GM21528 (cell line): ENCODE data around the gene GGT5.
"Not testable (repeated sequence)": the region's sequence is repeated elsewhere in the genome, so short reads cannot be mapped to it uniquely, and the experiment has no call there.

Source experiments
- ATAC-seq: cut with Tn5 transposase; IDR thresholded peaks from one replicate; pipeline ENCODE4 v1.9.1; 2021; ENCODE audit warnings: mild to moderate bottlenecking, moderate library complexity; ENCODE audit not compliant: unreplicated experiment, low FRiP score

GGT5 gene

DNA sequence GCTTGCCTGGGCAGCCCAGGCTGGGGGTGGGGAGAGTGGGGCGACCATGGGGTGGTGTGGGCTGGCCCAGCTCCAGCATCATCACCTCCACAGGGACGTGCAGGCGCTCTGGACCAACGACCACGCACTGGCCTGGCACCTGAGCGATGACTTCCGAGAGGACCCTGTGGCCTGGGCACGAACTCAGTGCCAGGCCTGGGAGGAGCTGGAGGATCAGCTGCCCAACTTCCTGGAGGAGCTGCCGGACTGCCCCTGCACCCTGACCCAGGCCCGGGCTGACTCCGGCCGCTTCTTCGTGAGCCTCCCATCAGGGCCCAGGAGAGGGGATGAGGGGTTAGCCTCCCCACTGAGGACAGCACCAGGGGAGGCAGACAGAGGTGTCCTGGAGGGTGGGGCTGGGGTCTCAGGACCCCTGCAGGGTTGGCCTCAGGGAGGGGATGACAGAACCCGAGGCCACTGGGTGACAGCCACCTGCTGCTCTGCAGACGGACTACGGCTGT is 59.8 kb downstream of the GGT5 start:
- no peak for ATAC-seq

DNA sequence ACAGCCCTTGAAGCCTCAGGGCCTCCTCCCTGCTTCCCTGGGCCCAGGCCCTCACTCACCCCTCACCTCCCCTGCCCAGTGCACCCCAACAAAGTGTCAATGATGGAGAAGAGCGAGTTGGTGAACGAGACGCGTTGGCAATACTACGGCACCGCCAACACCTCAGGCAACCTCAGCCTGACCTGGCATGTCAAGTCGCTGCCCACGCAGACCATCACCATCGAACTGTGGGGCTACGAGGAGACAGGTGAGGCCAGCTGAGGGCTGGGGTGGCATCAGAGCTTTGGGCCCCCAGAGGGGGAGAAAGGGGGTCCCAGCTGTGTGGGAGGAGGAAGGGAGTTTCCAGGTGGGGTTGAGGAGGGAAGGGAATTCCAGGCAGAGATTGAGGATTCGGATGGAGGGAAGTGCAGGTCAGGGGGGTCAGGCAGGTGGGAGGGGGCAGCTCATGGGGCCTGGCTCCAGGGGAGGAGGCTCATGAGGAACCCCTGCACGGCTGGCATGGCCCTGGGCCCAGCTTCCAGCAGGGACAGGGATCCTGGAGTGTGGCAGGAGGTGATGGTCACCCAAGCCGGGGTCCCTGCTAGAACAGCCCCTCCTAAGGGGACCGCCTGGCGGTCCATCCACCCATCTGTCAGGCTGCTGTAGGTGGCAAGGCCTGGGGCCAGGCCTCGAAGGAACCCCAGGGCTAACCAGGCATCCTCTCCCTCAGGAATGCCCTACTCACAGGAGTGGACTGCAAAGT is 60.7 kb downstream of the GGT5 start:
- no peak for ATAC-seq

DNA sequence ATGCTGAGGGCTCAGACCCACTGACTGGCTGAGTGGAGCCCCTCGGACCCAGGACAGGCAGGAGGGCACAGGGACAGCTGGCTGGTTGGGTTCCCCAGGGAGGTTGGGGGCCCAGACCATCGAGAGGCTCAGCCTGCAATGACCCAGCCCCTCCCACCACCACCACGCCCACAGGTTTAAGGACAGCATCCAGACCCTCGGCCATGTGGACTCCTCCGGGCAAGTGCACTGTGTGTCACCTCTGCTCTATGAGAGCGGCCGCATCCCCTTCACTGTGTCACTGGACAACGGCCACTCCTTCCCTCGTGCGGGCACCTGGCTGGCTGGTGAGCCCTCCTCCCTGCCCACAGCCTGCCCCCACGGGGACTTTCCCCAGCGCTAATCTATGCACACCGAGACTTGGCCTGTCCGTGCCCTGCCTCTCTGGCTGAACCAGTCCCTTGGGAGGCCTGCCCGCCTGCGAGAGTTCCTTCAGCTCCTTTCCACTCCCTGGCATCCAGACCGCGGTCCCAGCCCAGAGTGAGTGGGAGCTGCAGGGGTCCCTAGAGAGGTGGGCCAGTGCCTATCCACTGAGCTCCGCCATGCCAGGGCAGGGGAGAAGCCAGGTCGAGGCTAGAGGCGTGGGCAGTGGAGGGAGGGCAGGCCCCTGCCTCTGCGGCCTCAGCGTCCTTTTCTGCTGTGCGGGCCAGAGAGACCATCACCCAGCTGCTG is 61.4 kb downstream of the GGT5 start:
- ATAC-seq: no peak

DNA sequence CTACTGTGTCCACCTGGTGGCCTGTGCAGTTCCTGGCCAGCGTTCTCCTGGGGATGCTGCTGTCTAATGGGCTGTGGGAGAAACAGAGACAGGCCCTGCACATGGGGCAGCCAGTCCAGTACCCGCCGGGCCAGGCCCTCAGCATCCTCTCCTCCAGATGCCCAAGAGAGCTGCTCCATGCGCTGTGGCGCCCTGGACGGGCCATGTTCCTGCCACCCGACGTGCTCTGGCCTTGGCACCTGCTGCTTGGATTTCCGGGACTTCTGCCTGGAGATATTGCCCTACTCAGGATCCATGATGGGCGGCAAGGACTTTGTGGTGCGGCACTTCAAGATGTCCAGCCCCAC is 62.0 kb downstream of the GGT5 start:
- not testable (repeated sequence) for ATAC-seq

DNA sequence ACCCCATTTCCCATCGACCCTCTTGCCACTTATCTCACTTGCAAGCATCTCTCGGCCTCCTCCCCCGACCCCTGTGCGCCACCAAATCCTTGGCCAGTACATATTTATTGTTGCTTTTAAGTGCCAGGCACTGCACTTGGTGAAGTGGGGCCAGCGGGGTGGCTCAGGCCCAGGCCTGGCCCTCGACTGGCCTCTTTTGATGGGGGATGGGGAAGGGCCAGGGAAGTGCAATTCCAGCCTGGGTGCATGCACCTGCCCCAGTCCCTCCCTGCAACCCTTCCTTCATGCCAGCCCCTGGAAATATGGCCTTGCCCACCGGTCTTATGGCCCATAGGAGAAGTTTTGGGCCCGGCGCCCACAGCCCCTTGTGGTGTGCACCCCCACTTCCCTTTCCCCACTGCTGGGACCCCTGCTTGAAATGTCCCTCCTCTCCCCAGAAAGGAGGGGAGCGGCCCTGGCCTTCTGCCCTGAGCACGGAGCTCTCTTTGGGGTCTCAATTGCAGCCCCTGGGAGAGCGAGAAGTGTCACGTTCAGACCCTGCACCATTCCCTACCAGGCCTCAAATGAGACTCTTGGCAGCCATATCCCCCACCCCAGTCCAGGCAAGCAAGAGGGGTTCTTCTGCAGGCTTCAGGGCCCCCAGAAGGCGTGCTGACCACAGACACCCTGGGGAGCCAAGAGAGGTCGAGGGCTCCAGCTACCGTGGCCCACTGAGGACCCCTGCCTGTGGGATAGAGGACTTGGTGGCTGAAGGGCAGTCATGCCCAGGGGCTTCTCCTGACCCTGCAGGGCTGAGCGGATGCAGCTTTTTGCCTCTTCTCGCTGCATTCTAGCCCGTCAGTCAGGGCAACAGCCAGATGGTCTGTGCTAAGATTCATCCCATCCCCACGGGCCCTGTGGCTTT is 62.6 kb downstream of the GGT5 start:
- no peak for ATAC-seq

DNA sequence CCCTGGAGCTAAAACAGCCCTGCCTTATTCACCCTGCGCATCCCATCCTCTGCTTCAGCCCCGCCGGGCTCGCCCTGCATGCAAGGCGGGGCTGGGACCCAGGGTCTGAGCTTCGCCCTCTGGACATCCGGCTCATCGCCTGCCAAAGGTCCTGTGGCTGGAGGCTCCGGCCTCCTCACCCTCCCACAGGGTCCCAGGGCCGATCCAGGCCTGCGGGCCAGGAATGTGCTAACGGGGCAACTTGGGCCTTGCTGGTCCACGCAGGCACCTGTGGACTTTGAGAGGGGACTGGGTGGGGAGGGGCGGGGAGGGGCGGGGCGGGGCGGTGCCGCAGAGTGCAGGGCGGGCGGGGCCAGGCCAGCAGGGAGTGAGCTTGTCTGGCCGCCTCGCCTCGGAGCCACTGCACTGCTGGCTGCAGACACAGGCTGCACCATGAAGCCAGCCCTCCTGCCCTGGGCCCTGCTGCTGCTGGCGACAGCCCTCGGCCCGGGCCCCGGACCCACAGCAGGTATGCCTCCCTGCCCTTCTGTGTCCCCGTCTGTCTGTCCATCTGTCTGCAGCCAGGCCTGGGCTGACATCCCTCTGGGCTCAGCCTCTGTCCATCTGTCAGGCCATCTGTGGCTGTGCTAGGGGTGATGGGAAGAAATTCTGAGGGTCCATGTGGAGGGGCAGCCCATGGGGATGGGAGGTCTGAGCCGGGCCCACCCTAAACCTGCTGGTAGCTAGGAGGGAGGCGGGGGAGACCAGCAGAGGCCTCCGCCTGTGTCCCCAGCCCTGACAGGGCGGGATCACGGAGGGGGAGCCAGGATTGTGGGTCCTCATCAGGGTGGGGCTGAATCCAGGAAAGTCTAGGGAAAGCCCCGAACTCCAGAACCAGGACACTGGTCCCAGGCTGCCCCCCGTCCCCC is 63.5 kb downstream of the GGT5 start, which contains the start of gene SUSD2:
TSS of gene SUSD2 (plus strand) at position 400 of the 908 bp plus-strand sequence. CDS start at position 433, 33 bp downstream.
- no peak for ATAC-seq

DNA sequence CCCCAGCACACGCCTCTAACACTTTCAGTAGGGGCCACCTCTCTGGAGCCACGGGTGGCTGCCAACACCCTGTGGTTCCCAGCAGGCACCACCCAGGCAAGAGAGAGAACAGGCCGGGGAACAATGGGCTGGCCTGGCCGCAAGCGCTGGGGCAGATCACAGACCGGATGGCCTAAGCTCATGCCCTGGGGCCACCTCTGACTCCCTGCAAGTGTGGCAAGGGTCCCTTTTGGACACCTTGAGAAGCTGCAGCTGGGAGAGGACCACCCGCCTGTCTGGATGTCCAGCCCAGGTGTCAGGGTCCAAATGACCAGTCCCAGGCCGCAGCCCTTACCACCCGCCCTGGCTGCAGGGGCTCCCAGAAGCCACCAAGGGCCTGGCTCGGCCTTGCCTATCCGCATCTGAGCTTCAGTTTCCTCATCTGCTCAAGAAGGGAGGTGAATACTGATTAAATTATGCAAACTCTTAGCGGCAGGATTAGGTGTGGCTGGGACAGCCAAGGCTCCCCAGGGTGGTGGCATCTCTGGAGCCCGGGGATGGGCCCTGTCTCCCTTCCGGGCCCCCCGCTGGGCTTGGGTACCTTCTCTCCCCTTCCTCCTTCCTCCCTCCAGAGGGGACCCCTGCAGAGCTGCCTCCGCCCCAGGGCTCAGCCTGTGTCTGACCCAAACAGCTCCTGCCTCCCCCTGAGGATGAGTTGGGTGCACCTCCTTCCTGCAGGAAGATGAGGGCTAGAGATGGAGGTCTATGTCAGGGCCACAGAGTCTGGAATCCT is 64.4 kb downstream of the GGT5 start:
- no peak for ATAC-seq

DNA sequence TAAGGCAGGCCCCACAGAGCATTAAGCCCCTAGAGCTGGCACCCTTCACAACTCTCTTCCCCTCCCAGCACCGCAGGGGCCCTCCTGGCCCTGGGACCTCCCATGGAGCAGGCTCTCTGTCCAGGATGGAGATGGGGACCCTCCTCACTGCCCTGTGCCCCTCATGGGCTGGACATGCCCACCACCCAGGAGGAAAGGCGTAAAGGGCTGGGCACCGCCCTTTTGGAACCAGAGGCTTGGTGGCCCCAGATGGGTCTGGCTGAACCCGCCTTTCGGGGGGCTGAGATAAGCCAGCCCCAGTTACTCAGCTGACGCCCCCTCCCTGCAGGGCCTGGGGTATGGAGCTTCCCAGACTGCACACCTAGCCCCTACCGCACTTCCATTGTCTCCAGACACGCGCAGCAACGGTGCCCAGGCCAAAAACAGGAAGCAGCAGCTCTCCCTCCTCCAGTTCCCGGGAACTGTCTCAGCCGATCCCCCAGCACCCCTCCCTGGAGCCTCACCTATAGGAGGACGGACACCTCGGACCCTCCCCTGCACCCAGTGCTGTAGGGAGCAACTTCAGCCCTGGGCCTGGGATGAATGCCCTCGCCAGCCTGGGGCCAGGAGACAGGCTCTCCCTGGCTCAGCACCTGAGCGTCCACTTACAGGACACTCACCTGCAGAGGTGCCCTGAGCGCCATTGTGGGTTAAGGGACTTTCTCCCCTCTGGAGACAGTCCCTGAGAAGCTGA is 65.2 kb downstream of the GGT5 start:
- ATAC-seq: no peak

DNA sequence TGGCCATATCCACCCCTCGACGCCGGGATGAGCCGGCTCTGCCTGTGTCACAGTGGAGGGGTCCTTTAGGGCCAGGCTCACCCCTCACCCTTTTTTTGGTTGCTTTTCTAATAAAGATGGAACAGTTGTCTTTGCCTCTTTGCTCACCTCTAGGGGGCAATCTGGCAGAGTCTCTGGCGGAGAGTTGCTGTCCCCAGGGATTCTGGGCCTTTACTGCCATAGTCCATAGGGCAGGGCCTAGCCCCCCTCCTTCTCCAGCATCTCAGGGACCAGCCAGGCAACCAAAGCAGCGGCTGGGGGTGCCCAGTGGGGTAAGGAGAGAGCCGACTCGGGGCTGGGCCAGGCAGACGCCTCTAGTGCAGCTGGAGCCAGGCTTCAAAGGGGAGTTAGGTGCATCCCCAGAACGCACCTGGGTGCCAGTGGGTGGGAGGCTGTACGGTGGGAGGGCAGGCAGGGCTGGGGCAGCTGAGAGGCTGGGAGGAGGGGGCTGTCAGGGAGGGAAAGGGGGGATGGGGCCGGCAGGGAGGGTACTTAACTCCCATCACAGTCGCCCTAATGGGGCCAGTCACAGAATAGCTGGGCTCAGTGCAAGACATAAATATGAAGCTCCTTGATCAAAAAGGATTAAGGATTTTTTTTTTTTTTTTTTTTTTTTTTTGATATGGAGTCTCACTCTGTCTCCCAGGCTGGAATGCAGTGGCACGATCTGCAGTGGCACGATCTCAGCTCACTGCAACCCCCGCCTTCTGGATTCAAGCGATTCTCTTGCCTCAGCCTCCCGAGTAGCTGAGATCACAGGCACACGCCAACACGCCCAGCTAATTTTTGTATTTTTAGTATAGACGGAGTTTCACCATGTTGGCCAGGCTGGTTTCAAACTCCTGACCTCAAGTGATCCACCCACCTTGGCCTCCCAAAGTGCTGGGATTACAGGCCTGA is 66.1 kb downstream of the GGT5 start:
- no peak for ATAC-seq

DNA sequence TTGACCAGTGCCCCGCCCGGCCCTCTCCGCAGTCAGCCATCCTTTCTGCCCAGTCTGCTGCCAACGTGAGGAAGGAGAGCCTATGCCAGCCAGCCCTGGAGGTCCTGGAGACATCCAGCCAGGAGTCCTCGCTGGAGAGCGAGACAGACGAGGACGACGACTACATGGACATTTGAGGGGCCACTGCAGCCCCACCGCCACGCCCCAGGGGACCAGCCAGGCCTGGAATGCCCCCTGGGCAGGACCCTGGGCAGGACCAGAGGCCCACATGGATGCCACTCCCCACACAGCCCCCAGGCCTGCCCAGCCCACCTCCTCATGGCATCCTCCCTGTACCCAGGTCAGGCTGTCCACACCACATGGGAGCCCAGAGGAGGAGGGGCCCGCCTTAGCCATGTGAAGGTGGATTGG is 66.9 kb downstream of the GGT5 start:
- no peak for ATAC-seq

DNA sequence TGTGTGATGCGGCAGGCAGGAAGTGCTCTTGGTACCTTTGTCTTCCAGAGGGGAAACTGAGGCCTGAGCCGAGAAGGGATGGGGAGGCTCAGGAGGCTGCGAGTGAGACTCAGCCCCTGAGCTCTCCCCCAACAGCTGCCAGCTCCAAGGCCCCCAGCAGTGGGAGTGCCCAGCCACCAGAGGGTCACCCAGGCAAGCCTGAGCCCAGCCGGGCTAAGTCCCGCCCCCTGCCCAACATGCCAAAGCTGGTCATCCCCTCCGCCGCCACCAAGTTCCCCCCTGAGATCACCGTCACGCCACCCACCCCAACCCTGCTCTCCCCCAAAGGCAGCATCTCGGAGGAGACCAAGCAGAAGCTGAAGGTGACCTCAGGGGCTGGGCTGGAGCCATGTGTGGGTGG is 67.4 kb downstream of the GGT5 start:
- ATAC-seq: no peak

DNA sequence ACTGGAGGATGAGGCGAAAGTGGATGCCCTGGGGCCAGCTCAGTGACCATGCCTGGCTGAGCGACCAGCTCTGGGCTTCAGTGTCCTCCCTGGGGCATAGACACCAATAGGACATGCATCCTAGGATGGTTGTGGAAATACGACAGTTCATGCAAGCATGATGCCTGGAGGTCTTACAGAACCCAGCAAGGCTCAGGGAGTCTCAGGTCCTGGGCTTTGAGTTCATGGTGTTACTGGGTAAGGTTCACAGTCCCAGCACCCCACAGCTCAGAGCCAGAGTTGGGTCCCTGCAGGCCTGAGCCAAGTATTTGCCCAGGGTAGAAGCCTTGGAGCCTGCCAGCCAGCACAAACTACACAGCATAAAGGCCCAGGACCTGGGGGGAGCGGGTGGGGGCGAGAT is 67.8 kb downstream of the GGT5 start:
- ATAC-seq: no peak

DNA sequence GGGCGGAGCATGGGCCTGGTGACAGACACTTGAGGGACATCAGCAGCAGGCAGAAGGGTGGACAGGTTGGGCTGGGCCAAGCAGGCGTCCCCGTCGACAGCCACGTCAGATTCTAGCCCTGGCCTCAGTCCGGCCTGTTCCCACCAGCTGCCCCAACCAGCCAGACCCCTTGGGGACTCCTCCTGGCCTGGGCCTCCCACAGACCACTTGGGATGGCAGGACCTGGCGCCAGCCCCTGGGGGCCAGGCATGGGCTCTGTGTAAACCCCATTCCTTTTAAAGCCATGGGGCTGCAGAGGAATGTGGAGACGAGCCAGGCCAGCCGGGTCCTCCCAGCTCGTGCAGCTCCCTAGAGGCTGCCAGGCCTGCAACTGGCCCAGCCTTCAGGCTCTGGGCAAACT is 68.3 kb downstream of the GGT5 start:
- ATAC-seq: no peak

DNA sequence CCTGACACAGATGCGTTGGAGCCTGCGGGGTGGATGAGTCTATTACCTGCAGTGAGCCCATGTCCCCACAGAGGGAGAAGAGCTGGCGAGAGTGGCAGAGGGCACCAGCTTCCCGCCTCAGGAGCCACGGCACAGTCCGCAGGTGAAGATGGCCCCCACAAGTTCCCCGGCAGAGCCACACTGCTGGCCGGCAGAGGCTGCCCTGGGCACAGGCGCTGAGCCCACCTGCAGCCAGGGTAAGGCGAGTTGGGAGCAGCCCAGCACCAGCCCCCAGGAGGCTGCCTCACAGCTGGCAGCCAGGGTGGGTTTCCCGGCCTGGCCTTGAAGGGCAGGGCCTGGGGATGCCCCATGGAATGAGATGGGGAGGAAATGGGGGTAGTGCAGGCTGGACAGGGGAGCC is 68.8 kb downstream of the GGT5 start:
- no peak for ATAC-seq

DNA sequence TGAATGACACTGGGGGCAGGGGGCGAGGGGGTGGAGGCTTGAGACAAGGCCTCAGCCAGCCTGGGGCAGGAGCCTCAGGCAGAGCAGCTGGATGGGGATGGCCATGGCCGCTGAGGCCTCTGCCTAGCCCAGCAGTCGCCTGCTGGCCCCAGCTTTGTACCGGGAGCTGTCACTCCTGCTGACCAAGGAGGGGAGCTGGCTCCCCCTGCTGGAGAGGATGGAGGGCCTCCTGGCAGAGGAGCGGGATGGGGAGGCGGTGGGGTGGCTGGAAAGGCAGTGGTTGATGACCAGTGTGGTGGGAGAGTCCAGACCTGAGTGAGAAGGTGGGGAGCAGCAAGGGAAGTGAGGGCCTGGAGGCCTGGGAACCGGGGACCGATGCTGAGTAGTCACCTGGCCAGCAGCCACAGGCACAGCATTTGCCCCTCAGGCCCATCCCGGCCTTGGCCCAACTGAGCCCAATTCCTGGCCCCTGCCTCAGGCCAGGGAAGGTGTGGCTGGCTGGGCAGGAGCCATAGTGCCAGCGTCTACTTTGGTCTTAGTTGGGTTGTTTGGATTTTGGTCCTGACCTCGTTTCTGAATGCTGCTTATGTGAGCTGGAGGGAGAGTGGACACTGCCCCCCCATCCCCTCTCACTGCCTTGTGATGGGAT is 69.6 kb downstream of the GGT5 start:
- ATAC-seq: no peak

DNA sequence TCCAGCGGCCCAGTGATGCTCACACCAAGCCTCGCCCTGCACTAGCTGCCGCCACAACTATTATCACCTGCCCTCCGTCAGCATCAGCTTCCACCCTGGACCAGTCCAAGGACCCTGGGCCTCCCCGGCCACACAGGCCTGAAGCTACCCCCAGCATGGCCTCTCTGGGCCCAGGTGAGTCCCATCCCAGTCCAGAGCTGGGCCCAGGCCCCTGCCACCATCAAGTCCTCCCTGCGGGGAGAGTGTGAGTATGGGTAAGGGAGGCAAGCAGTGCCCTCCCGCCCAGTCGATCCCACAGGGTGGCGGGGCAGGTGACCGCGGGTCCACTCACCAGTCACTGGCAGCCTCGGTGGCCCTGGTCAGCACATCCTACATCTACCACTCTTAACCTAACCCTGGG is 73.1 kb downstream of the GGT5 start:
- ATAC-seq: no peak

DNA sequence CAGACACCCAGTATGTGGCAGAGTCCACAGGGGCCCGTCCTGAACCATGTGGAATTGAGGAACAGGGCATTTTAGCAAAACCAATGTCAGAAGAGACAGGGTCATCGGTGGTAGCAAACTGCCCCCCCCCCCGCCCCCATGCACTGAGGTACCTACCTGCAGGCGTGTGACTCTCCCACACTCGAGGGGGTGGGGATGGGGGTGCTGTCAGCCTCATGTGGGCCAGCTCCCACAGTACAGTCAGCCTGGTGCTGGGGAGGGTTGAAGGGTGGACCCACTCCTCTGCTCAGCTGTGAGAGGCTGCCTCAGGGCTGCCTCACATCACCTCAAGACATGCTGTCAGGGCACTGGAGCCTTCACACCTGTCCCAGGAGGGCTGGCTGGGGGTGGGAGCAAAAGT is 74.2 kb downstream of the GGT5 start:
- no peak for ATAC-seq
